Measurements from ENCODE around the gene ANTXR1. TPM values are rescaled to one million over a fixed set of nuclear protein-coding genes. Genes with fewer than 3 reads are reported as not detected.

The ANTXR1 gene
- polyA plus RNA-seq, 4 donors, result 70.5 to 278 (median 108) TPM

DNA sequence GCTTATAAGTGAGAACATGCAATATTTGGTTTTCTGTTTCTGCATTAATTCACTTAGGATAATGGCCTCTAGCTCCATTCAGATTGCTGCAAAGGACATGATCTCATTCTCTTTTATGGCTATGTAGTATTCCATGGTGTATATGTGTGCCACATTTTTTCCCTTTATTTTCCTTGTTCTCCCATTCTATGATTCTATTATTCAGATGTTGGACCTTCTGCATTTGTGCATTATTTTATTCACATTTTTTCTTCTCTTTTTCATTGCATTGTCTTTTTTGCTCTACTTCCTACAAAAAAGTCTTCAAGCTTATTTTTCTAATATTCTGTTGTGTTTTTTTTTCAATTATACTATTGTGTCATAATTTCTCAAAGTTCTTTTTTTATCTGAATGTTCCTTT lies 11.1 kb upstream of the ANTXR1 start:
- DNase-seq (ENCODE audit: low read depth in 4 of 4, low spot score in 3 of 4), result no peak

DNA sequence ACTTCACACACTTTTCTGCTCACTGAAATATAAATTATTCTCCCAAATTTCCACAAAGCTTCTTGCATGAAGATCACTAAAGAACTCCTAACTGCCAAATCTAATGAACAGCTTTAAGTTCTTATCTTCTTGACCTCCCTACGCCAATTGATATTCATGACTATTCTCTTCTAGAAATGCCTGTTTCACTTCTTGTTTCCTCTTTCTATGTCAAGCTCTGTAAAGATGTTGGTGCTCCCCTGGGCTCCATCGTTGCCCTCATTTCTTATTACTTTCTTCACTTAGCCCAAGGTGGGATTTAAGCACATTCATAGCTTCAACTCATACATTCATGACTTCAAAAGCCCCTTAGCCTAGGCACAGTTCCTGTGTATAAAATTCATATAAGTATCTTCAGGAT lies 9.2 kb upstream of the ANTXR1 start:
- no peak for DNase-seq (ENCODE audit: low read depth in 4 of 4, low spot score in 3 of 4)

GRCh38 chr2:69007169-69007568 lies 5.8 kb upstream of the ANTXR1 start:
- DNase-seq (ENCODE audit: low read depth in 4 of 4, low spot score in 3 of 4), result no peak

DNA sequence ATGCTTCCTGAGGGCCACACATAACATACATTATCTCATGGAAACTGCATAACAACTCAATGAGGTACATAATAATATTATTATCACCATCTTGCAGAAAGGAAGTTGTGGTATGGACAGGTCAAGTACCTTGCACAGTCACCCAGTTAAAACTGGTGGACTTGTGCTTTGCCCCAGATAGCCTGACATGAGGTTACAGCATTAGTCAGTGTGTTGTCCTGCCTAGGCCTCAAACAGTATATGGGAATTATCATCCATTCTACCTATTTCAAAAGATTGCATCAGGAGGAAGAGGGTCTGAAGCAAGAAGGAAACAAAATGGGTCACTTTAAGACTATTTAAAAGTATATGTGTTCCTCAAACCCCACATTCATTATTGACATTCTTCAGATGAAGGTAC lies 5.4 kb upstream of the ANTXR1 start:
- no peak for DNase-seq (ENCODE audit: low read depth in 4 of 4, low spot score in 3 of 4)

DNA sequence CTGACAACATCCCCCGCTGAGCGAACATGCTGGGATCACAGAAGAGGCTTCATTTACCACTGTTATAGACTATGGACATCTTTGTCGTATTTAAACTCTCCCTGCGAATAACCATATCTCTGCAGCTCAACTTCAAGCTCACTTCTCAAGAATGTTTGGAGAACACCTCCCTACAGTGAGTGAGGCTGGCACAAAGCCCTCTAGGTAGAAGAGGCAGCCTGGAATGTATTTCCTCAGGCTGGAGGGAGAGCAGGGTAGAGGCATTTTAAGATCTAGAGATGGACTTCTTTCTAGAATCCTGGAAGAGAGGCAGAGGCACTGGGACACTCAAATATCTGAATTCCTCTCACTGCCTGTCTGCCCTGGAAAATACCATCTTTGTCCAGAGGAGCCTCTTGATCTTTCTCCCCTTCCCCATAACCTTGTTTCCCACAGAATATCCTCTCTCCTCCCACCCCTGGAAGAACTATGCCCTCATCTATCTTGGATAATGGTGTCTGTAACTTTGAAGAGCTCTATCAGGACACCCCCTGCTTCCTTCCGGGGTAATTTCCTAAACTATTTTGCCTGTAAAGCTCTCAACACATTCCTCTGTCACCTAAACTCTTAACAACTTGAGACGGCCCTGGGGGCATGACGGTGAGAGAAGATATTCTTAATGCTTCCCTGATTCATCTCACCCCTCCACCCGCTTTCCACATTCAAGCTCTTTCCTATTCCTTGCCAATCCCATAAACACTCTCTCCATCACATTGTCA lies 2.4 kb upstream of the ANTXR1 start:
- no peak for DNase-seq (ENCODE audit: low read depth in 4 of 4, low spot score in 3 of 4)

- no peak for DNase-seq (ENCODE audit: low read depth in 4 of 4, low spot score in 3 of 4)
Measured at GRCh38 chr2:69011611-69012157, 1.3 kb upstream of the ANTXR1 start.

GRCh38 chr2:69012310-69013141 lies 453 bp upstream of the ANTXR1 start:
- peak in 3 of 4 donors; percentile 55 to 70 (median 65) for DNase-seq (ENCODE audit: low read depth in 4 of 4, low spot score in 3 of 4)

GRCh38 chr2:69013840-69014821 lies 1.2 kb downstream of the ANTXR1 start:
- no peak for DNase-seq (ENCODE audit: low read depth in 4 of 4, low spot score in 3 of 4)

- no peak for DNase-seq (ENCODE audit: low read depth in 4 of 4, low spot score in 3 of 4)
Measured at GRCh38 chr2:69017080-69017479, 4.1 kb downstream of the ANTXR1 start.

GRCh38 chr2:69017835-69018234 lies 4.9 kb downstream of the ANTXR1 start:
- no peak for DNase-seq (ENCODE audit: low read depth in 4 of 4, low spot score in 3 of 4)

DNA sequence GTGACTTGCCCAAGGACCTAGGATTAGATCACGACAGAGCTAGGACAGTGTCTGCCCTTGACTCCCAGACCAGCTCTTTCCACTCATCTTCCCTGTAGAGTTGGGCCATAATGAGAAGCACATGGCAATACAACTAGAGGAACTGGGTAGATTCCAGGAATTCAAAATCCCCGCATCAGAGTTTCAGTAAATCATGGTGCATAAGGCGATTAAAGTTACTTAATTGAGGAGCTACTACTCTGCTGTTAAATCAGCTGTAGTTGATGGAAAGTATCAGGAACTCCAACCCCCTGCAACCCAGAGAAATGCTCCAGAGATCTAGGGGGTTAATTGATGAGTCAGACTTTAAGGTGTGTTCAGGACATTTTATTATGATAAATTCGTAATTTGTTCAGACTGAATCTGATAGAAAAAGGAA lies 5.7 kb downstream of the ANTXR1 start:
- DNase-seq (ENCODE audit: low read depth in 4 of 4, low spot score in 3 of 4), result no peak

DNA sequence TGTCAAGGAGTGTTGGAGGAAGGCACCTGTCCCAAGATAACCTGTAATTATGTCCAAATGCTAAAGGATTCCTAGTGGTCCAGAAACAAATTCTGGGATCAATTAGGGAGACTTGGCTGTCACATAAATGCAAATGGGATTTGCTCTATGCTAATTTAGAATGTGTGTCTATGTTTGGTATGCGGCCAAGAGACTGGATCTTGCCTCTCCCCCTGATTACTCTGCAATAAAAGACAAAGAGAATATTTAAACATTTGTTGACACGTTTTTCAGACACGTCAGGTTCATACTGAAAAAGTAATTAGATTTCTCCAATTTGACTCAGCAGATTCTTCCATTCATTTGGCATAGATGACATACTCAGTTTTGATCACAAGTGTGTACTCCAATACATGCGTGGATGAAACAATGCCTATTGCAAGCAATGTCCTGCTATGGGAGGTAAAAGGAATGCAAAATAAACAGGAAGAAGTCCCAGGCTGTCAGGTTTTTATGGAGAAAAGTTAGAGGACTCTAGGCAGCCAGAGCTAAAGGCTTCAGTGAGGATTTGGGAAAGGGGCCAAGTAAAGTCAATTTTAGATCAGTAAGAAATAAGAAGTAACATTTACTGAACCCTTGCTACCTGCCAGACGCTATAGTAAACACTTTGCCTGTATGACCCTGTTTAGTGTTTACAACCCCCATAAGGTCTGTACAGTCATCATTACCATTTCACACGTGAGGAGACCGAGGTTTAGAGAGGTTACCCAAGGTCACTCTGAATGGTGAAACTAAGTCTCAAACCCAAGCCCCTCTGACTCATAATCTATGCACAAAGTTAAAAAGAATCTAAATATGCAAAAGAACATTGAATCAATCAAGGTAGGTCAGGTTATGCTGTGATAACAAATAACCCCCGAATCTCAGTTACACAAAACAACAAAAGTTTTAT lies 7.8 kb downstream of the ANTXR1 start:
- DNase-seq (ENCODE audit: low read depth in 4 of 4, low spot score in 3 of 4), result no peak

- DNase-seq (ENCODE audit: low read depth in 4 of 4, low spot score in 3 of 4), result no peak
Measured at GRCh38 chr2:69021727-69022126, 8.7 kb downstream of the ANTXR1 start.

DNA sequence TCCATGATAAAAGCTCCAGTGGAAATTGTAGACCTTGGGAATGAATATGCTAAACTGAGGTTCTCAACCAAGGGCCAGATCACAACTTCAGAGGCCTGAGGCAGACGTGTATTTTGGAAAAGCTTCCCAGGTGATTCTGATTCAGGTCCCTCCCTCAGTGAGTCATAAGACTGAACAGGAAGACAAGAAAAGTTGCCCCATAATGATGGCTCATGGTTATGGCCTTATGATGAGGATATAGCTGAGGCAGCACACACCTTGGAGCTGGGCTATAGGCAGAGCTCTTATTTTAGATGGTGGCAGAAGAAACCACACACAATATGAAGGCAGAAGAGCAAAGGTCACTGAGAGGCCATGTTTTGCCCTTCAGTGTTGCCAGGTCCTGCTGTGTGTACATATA lies 9.6 kb downstream of the ANTXR1 start:
- no peak for DNase-seq (ENCODE audit: low read depth in 4 of 4, low spot score in 3 of 4)

DNA sequence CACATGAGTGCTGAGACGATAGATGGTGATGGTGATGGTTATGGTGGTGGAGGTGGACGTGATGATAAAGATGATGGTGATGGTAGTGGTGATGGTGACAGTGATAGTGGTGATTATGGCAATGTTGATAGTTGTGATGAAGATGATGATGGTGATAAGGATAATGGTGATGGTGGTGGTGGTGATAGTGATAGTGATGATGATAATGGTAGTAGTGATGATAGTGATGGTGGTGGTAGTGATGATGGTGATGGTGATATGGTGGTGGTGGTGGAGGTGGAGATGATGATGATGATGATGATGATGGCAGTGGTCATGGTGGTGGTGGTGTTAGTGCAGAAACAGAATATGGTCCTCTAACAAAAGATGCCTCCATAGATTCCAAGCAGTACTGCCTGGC lies 10.3 kb downstream of the ANTXR1 start:
- no peak for DNase-seq (ENCODE audit: low read depth in 4 of 4, low spot score in 3 of 4)

DNA sequence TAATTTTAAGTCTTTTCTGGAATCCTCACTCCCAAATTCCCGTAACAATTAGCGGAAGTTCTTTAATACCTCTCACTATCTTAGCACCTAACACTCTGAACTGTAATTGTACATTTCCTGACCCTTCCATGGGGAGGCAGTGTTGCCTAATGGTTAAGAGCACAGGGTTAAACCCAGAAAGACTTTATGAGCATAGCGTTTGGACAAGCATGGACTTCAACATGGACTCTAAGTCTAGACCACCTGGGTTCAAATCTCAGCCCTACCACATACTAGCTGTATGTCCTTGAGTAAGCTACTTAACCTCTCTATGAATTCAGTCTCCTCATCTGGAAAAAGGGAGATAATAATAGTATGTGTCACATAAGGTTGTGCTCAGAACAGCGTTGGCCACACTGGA lies 13.0 kb downstream of the ANTXR1 start:
- DNase-seq (ENCODE audit: low read depth in 4 of 4, low spot score in 3 of 4), result no peak

GRCh38 chr2:69026691-69027459 lies 13.9 kb downstream of the ANTXR1 start:
- DNase-seq (ENCODE audit: low read depth in 4 of 4, low spot score in 3 of 4), result no peak

DNA sequence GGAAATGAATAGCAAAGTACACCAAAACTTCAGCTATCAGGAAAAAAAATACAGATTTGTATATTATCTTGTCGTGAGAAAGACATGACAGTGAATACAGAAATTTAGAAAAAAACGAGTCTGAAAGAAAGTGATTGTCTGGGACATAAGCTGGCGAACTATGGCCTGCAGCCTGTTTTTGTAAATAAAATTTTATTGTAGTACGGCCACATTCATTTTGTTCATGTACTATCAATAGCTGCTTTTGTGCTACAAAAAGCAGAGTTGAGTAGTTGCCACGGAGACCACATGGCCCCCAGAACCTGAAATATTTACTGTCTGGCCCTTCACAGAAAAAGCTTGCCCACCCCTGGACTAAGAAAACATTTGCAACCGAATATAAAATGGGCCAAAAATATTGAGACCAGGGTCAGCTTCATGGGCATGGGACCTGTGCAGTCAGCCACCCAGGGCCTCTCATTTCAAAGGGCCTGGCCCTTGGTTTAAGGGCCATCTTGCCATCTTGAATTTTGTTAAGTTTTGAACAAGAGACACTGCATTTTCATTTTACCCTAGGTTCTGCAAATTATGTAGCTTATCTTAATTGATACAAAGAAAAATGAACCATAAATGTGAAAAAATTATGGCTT lies 17.9 kb downstream of the ANTXR1 start:
- DNase-seq (ENCODE audit: low read depth in 4 of 4, low spot score in 3 of 4), result no peak
